WERI-Rb-1 (cell line): Measurements from ENCODE around the gene LRRC51.

Experiments used
- DNase-seq: peaks from one replicate; pipeline ENCODE4 v3.0.0-alpha.2; 2020
- H3K27ac ChIP-seq: fragments of 250-450 bp; sonication (Bioruptor Pico); 2 replicates; pipeline ENCODE4 v1.5.1; 2020; ENCODE audit warnings: mild to moderate bottlenecking, moderate library complexity
- H3K27me3 ChIP-seq: fragments of 250-450 bp; sonication (Bioruptor Pico); 2 replicates; pipeline ENCODE4 v1.5.1; 2021; ENCODE audit warnings: mild to moderate bottlenecking, low read depth, moderate library complexity; ENCODE audit not compliant: insufficient read depth, severe bottlenecking
- H3K36me3 ChIP-seq: fragments of 250-450 bp; sonication (Bioruptor Pico); 2 replicates; pipeline ENCODE4 v1.5.1; 2020; ENCODE audit warnings: mild to moderate bottlenecking, moderate library complexity
- H3K4me3 ChIP-seq: 2 replicates; pipeline ENCODE4 v1.5.1; 2011; ENCODE audit warnings: low read depth, mild to moderate bottlenecking, control low read depth, low read length
- H3K9me3 ChIP-seq: fragments of 250-450 bp; sonication (Bioruptor Pico); 2 replicates; pipeline ENCODE4 v1.5.1; 2021; ENCODE audit warnings: mild to moderate bottlenecking, moderate library complexity; ENCODE audit not compliant: severe bottlenecking
- TF ChIP-seq, protein P1 (sequence below): IDR thresholded peaks from 2 replicates; pipeline ENCODE4 v1.5.1; 2011; ENCODE audit warnings: low read depth, mild to moderate bottlenecking, control low read depth, inconsistent platforms, low read length

LRRC51 gene

GRCh38 chr11:72067676-72068075 is 13.0 kb upstream of the LRRC51 start:
- H3K27me3 ChIP-seq: no peaks in the 10 kb centered on the region
- no peak overlapping the region for H3K4me3 ChIP-seq
- no peak overlapping the region for H3K27ac ChIP-seq
- H3K36me3 ChIP-seq: peaks cover 69% of the 10 kb centered on the region
- TF ChIP-seq, protein P1, sequence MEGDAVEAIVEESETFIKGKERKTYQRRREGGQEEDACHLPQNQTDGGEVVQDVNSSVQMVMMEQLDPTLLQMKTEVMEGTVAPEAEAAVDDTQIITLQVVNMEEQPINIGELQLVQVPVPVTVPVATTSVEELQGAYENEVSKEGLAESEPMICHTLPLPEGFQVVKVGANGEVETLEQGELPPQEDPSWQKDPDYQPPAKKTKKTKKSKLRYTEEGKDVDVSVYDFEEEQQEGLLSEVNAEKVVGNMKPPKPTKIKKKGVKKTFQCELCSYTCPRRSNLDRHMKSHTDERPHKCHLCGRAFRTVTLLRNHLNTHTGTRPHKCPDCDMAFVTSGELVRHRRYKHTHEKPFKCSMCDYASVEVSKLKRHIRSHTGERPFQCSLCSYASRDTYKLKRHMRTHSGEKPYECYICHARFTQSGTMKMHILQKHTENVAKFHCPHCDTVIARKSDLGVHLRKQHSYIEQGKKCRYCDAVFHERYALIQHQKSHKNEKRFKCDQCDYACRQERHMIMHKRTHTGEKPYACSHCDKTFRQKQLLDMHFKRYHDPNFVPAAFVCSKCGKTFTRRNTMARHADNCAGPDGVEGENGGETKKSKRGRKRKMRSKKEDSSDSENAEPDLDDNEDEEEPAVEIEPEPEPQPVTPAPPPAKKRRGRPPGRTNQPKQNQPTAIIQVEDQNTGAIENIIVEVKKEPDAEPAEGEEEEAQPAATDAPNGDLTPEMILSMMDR: no peak
- H3K9me3 ChIP-seq: no peaks in the 10 kb centered on the region
- DNase-seq: no peak

GRCh38 chr11:72069200-72069599 is 11.4 kb upstream of the LRRC51 start:
- H3K36me3 ChIP-seq: peaks cover 59% of the 10 kb centered on the region
- H3K27ac ChIP-seq: no peak overlapping the region
- H3K4me3 ChIP-seq: no peak overlapping the region
- H3K27me3 ChIP-seq: no peaks in the 10 kb centered on the region
- H3K9me3 ChIP-seq: no peaks in the 10 kb centered on the region
- DNase-seq: no peak
- TF ChIP-seq, protein P1: no peak

DNA sequence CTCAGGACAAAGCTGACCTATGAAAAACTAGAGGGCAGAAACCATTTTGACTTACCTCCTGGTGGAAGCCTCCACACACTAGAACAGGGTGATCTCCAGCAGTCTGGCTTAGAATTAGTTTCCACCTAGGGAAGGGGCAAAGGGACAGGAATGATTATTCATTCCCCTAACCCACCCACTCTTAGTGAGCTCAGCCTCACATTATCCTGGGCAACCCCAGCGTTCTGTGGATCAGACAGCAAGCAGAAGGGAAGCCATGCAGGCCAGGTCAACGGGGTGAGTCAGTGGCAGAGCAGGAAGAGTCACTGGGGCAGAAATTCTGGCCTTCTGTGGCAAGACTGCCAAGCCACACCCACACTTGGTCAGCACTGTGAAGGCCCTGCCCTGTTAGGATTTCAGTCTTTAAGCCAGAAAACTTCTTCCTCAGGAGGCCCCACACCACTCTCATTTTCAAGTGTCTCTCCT is 10.8 kb upstream of the LRRC51 start:
- Histone ChIP-seq H3K27ac (no peak overlapping the region), H3K36me3 (peaks cover 58% of the 10 kb centered on the region), H3K27me3 (no peaks in the 10 kb centered on the region), H3K4me3 (no peak overlapping the region), H3K9me3 (no peaks in the 10 kb centered on the region)
- TF ChIP-seq, protein P1: no peak
- DNase-seq: peak; percentile 28

DNA sequence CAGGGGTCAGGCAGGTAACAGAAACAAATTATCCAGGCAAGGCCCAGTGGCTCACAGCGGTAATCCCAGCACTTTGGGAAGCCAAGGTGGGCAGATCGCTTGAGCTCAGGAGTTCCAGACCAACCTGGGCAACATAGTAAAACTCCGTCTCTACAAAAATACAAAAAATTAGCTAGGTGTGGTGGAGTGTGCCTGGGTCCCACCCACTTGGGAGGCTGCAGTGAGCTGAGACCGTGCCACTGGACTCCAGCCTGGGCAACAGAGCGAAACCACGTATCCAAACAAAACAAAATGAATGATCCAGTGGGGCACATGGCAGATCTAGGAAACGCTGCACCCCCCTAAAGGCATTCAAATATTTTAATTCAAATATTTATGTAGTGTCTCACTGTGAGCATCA is 10.2 kb upstream of the LRRC51 start:
- TF ChIP-seq, protein P1: no peak
- H3K36me3 ChIP-seq: peaks cover 60% of the 10 kb centered on the region
- H3K9me3 ChIP-seq: no peaks in the 10 kb centered on the region
- no peak overlapping the region for H3K27ac ChIP-seq
- no peak for DNase-seq
- H3K27me3 ChIP-seq: no peaks in the 10 kb centered on the region
- H3K4me3 ChIP-seq: no peak overlapping the region

- Histone ChIP-seq H3K27me3 (no peaks in the 10 kb centered on the region), H3K4me3 (no peak overlapping the region), H3K9me3 (no peaks in the 10 kb centered on the region), H3K36me3 (peaks cover 59% of the 10 kb centered on the region), H3K27ac (no peak overlapping the region)
- DNase-seq: no peak
- TF ChIP-seq, protein P1: no peak
Observed at GRCh38 chr11:72072348-72072747, 8.3 kb upstream of the LRRC51 start.

GRCh38 chr11:72075109-72075508 is 5.5 kb upstream of the LRRC51 start:
- TF ChIP-seq, protein P1: peak; percentile 42
- Histone ChIP-seq H3K27me3 (no peaks in the 10 kb centered on the region), H3K27ac (no peak overlapping the region), H3K36me3 (peaks cover 35% of the 10 kb centered on the region), H3K4me3 (no peak overlapping the region), H3K9me3 (no peaks in the 10 kb centered on the region)
- DNase-seq: peak; percentile 33
